ENCODE results near the gene ZNF319. TPM values are rescaled to one million over a fixed set of nuclear protein-coding genes. Genes with fewer than 3 reads are reported as not detected.

Gene ZNF319
- total RNA-seq, 4 donors from 2014 or later, result 8.1 to 12.1 (median 8.6) TPM

- intact Hi-C loops (cut with DNase I; ENCODE audit: low total_unique reads), result no loop called here
- H3K4me3 ChIP-seq (ENCODE audit: low read depth, poor library complexity, severe bottlenecking), result no peak overlapping the region
- no peak for TF ChIP-seq CTCF (IDR thresholded peaks at IDR 0.05)
- no peak for TF ChIP-seq POLR2A (IDR thresholded peaks at IDR 0.05)
- no peak for DNase-seq (ENCODE audit: low spot score in 2 of 2)
- WGBS, 2 donors, result 85 to 100% methylated on average over 2 of the region's 2 CpGs
Measured at GRCh38 chr16:57947261-57947660, 53.2 kb downstream of the ZNF319 start.

DNA sequence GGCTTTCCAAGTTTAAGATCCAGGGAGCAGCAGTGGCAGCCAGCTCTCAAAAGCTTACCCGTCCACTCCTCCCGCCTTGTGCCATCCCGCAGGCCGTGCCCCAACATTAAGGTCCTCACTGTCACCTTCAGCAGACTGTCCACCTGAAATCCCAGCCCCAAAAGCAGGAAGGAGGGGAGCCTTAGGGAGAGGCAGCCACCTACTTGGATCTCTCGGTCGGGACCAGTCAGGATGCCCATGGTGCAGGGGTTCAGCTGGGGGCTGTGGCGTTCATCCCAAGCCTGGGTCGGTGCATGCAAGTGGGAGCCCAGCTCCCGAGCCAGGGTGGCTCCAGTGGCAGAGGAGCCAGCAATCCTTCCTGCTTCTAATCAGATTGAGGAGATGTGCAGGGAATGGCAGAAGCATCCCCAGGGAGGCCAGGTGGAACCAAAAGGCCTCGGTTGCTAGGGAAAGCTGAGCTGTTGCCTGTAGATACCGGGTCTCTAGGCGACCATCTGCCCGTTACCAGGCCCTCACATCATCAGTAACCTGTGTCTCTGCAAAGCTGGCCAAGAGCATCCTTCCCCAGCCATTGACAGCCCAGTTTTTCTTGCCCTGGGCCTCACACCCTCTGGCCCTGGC lies 54.2 kb downstream of the ZNF319 start:
- no peak for TF ChIP-seq CTCF (IDR thresholded peaks at IDR 0.05)
- no peak for DNase-seq (ENCODE audit: low spot score in 2 of 2)
- WGBS, 2 donors, result 80 to 85% methylated on average over 11 to 13 of the region's 13 CpGs
- intact Hi-C loops (cut with DNase I; ENCODE audit: low total_unique reads), result no loop called here
- H3K4me3 ChIP-seq (ENCODE audit: low read depth, poor library complexity, severe bottlenecking), result no peak overlapping the region

GRCh38 chr16:57945740-57946138 lies 54.7 kb downstream of the ZNF319 start:
- TF ChIP-seq POLR2A (IDR thresholded peaks at IDR 0.05) (no peak), CTCF (IDR thresholded peaks at IDR 0.05) (no peak)
- H3K4me3 ChIP-seq (ENCODE audit: low read depth, poor library complexity, severe bottlenecking), result no peak overlapping the region
- intact Hi-C loops (cut with DNase I; ENCODE audit: low total_unique reads), result no loop called here
- WGBS, 2 donors, result 59 to 61% methylated on average over 7 of the region's 7 CpGs
- DNase-seq (ENCODE audit: low spot score in 2 of 2), result no peak

DNA sequence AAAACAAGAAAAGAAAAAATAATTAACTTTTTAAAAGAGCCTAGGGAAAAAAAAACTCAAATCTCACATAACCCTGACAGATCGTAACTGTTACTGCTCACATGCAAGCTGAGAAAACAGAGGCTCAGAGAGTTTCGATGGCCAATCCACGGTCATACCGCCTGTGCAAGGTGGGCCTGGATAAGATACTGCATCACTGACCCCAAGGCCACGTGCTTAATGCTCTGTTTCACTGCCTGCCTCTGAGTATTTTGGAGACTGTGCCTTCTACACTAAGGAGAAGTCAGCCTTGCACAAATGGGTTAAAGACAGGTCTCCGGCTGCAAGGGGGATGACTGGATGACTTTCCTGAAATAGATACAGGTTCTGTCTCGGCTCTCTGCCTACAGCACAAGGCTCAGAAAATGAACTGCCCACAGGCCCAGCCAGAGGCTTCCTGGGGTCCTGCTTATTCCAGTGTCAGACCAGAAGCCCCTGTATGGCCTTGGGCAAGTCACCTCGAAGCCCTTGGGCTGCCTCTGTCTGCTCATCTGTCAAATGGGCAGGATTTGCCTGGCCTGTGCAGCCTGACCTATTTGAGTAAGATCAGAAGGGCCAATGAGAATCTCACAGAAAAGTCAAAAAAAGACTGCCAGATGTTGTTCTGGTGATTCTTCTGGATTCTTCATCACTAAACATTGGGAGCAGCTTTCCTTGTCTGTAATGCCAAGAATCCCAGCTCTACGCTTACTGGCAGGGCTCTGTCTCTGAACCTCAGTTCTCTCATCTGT lies 55.3 kb downstream of the ZNF319 start:
- intact Hi-C loops (cut with DNase I; ENCODE audit: low total_unique reads), result no loop called here
- DNase-seq (ENCODE audit: low spot score in 2 of 2), result no peak
- H3K4me3 ChIP-seq (ENCODE audit: low read depth, poor library complexity, severe bottlenecking), result no peak overlapping the region
- WGBS, 2 donors, result 83 to 88% methylated on average over 9 of the region's 9 CpGs
- no peak for TF ChIP-seq POLR2A (IDR thresholded peaks at IDR 0.05)
- no peak for TF ChIP-seq CTCF (IDR thresholded peaks at IDR 0.05)

Other genes starting within 250 kb of the ZNF319 start
- gene KIFC3, start 198.2 kb downstream of the ZNF319 start, total RNA-seq, result 100 to 1,000 TPM; 116 to 206 (median 164) TPM
- gene CNGB1, start 29.5 kb downstream of the ZNF319 start, total RNA-seq, result not detected
- gene USB1, start 735 bp upstream of the ZNF319 start, total RNA-seq, result 10 to 100 TPM; 13.3 to 34.2 (median 23.3) TPM
- gene MMP15, start 25.1 kb upstream of the ZNF319 start, total RNA-seq, result 1 to 10 TPM; 5.2 to 9.1 (median 7.7) TPM
- gene CFAP20, start 128.7 kb upstream of the ZNF319 start, total RNA-seq, result 10 to 100 TPM; 46.6 to 66.6 (median 58.9) TPM
- 100 to 1,000 TPM; 112 to 159 (median 141) TPM for gene CSNK2A2, start 197.4 kb upstream of the ZNF319 start, total RNA-seq